K562 (cell line): Measurements from ENCODE around the gene AJAP1. TPM values are rescaled to one million over a fixed set of nuclear protein-coding genes. Genes with fewer than 3 reads are reported as not detected.

ENCODE experiments used
- ATAC-seq: fragments of 200-7000 bp; cut with Tn5 transposase; 3 replicates; pipeline ENCODE4 v1.9.1; 2020; ENCODE audit warnings: moderate library complexity
- BruUV-seq: library from RNA; stranded (reverse); fragments of 400-500 nt; replicated peaks from 2 replicates; lab custom pipeline; 2021; lab: Mats Ljungman, UMichigan
- CTCF ChIA-PET: fragments of 300-600 bp; formaldehyde crosslinking; extraction: SDS; loops from one replicate; lab custom pipeline; 2021; ENCODE audit warnings: low intra/inter-chr PET ratio; lab: Yijun Ruan, JAX
- POLR2A ChIA-PET: fragments of 300-600, 350-650 bp; sonication (Branson Sonifier 250); formaldehyde crosslinking; extraction: SDS; loops from one replicate; lab custom pipeline; 2021; ENCODE audit warnings: antibody characterized with exemption, inconsistent platforms; lab: Yijun Ruan, JAX
- DNase-seq, 4 experiments: peaks; one replicate each; pipeline versions ENCODE4 v3.0.0 to v3.0.0-alpha.2; 2011 to 2018; ENCODE audit warnings: low spot score in 3 of 4, mixed read lengths in 3 of 4; ENCODE audit errors: extremely low read depth in 1 of 4
- FAIRE-seq: peaks from 2 replicates; lab custom pipeline; 2011; peaks lifted over from hg19 to GRCh38; lab: Jason Lieb, UNC
- H2AFZ ChIP-seq: 2 replicates; pipeline ENCODE4 v1.6.0; 2011; ENCODE audit warnings: low read depth, low read length, control low read depth, inconsistent platforms
- H3K27ac ChIP-seq: fragments of 200-600 bp; 3 replicates; pipeline ENCODE4 v1.8.0; 2011; ENCODE audit warnings: low read depth, mild to moderate bottlenecking, control low read depth, inconsistent platforms, low read length, moderate library complexity, mixed read lengths; ENCODE audit errors: extremely low read depth
- H3K27me3 ChIP-seq, 2 experiments: fragments of 300-600 bp in 1 of 2; 2 replicates in 1 of 2; 3 replicates in 1 of 2; pipeline versions ENCODE4 v1.6.0 to v1.8.0; 2011; ENCODE audit warnings: inconsistent platforms in 2 of 2, low read length in 2 of 2, mild to moderate bottlenecking in 1 of 2, mixed read lengths in 1 of 2, moderate library complexity in 1 of 2; ENCODE audit not compliant: control insufficient read depth in 2 of 2, insufficient read depth in 2 of 2
- H3K36me3 ChIP-seq: fragments of 300-600 bp; 3 replicates; pipeline ENCODE4 v1.8.0; 2011; ENCODE audit warnings: mild to moderate bottlenecking, low read length, inconsistent platforms; ENCODE audit not compliant: control insufficient read depth, insufficient read depth
- H3K4me1 ChIP-seq, 2 experiments: fragments of 200-600 bp in 1 of 2; replicated peaks in 1 of 2; 2 replicates in 1 of 2; 3 replicates in 1 of 2; pipeline versions ENCODE4 v1.5.1 to v1.8.0; 2011; ENCODE audit warnings: inconsistent platforms in 2 of 2, low read length in 2 of 2, mild to moderate bottlenecking in 1 of 2, mixed read lengths in 1 of 2, moderate library complexity in 1 of 2; ENCODE audit not compliant: control insufficient read depth in 2 of 2, insufficient read depth in 2 of 2
- H3K4me2 ChIP-seq: 2 replicates; pipeline ENCODE4 v1.6.1; 2011; ENCODE audit warnings: low read length, control low read depth, inconsistent platforms, mixed read lengths; ENCODE audit not compliant: insufficient read depth
- H3K4me3 ChIP-seq: fragments of 200-600 bp; sonication (generic), shearing (Covaris generic); 2 replicates; pipeline ENCODE4 v1.5.1; 2016; ENCODE audit warnings: control low read depth, inconsistent platforms
- H3K79me2 ChIP-seq: fragments of 200-600 bp; 3 replicates; pipeline ENCODE4 v1.8.0; 2011; ENCODE audit warnings: low read length, inconsistent platforms; ENCODE audit not compliant: control insufficient read depth, insufficient read depth
- H3K9ac ChIP-seq, 2 experiments: 2 replicates each; pipeline versions ENCODE4 v1.6.0 to v1.6.1; 2011; ENCODE audit warnings: low read depth in 2 of 2, low read length in 2 of 2, control low read depth in 1 of 2, inconsistent platforms in 1 of 2, mild to moderate bottlenecking in 1 of 2, mixed read lengths in 1 of 2; ENCODE audit not compliant: insufficient read depth in 1 of 2
- H3K9me1 ChIP-seq: one replicate; pipeline ENCODE4 v1.6.0; 2011; ENCODE audit warnings: inconsistent platforms, mild to moderate bottlenecking, low read length, moderate library complexity; ENCODE audit not compliant: control insufficient read depth, insufficient read depth
- H3K9me3 ChIP-seq: replicated peaks from 2 replicates; pipeline ENCODE4 v1.5.1; 2011; ENCODE audit warnings: low read depth, low read length, inconsistent platforms; ENCODE audit not compliant: control insufficient read depth, insufficient read depth
- H4K20me1 ChIP-seq: replicated peaks from 2 replicates; pipeline ENCODE4 v1.6.1; 2011; ENCODE audit warnings: low read length, inconsistent platforms, mixed read lengths; ENCODE audit not compliant: control insufficient read depth, insufficient read depth
- CREM ChIP-seq: IDR thresholded peaks from 2 replicates; pipeline ENCODE4 v1.6.1; 2014; ENCODE audit warnings: antibody characterized with exemption, low read depth
- EP300 ChIP-seq: IDR thresholded peaks from 2 replicates; pipeline ENCODE4 v1.6.1; 2012; ENCODE audit warnings: low read length, improper control_type of control experiment
- FOXK2 ChIP-seq, 2 experiments: fragments of 450-650 bp; IDR thresholded peaks in 1 of 2; conservative IDR thresholded peaks in 1 of 2; 2 replicates each; pipeline ENCODE4 v1.6.1; 2016; ENCODE audit warnings: low read depth in 2 of 2, mild to moderate bottlenecking in 1 of 2
- LARP7 ChIP-seq: fragments of 450-650 bp; IDR thresholded peaks from 2 replicates; pipeline ENCODE4 v1.6.1; 2016
- RHOXF2B ChIP-seq: fragments of 250-450 bp; sonication (Bioruptor Pico); conservative IDR thresholded peaks from 2 replicates; pipeline ENCODE4 v1.5.1; 2021
- STAG1 ChIP-seq: sonication (generic); formaldehyde crosslinking; IDR thresholded peaks from 2 replicates; pipeline ENCODE4 v1.5.0; 2020; ENCODE audit warnings: missing genetic modification reagents, borderline replicate concordance
- ZNF224 ChIP-seq: sonication (generic); formaldehyde crosslinking; IDR thresholded peaks from 2 replicates; pipeline ENCODE4 v1.8.0; 2022; ENCODE audit warnings: mild to moderate bottlenecking, missing genetic modification reagents
- WGBS: fragments of 100-300 bp; shearing (Covaris generic); methylation state at CpG from one replicate; pipeline ENCODE4 v1.1.6; 2016; ENCODE audit warnings: low coverage, mixed read lengths; ENCODE audit not compliant: insufficient coverage; ENCODE audit errors: missing lambda C conversion rate; 5-methylcytosine and 5-hydroxymethylcytosine counted together
- in situ Hi-C: fragments of 300-500 bp; cut with MboI; formaldehyde crosslinking; loops from 4 replicates; pipeline ENCODE4 v1.15.0; 2018; ENCODE audit warnings: inconsistent platforms, mixed read lengths
- intact Hi-C: fragments of 100-400 bp; cut with micrococcal nuclease; formaldehyde crosslinking; loops from 2 replicates; pipeline ENCODE4 v1.14.2; 2022
- polyA plus RNA-seq, 8 experiments: library from polyadenylated mRNA; depleted of rRNA in 4 of 8; stranded (reverse) in 5 of 8; unstranded in 3 of 8; fragments of >200 nt; fragmentation: Nextera tagmentation in 2 of 8; fragmentation: Illumina TruSeq in 1 of 8; extraction: Ambion mirVana in 2 of 8; extraction: Trizol in 1 of 8; gene quantifications; 2 replicates each; pipeline versions ENCODE4 v1.2.1 to v1.2.3, GENCODE V29; 2011 to 2014; ENCODE audit warnings: inconsistent platforms in 1 of 8, missing spikeins in 1 of 8
- total RNA-seq, 7 experiments: library from RNA; depleted of rRNA in 6 of 7; stranded (reverse); fragments of >200 nt in 6 of 7; fragmentation: Illumina TruSeq in 2 of 7; extraction: Trizol in 2 of 7; gene quantifications; 2 replicates each; pipeline versions ENCODE4 v1.2.1 to v1.2.3, GENCODE V29; 2011 to 2021; ENCODE audit warnings: low replicate concordance in 1 of 7
- TF ChIP-seq, protein P1 (sequence below), 2 experiments: fragments of 450-650 bp in 1 of 2; sonication (generic) in 1 of 2; formaldehyde crosslinking in 1 of 2; IDR thresholded peaks; 2 replicates each; pipeline versions ENCODE4 v1.7.1 to v1.9.0; 2016 to 2022; ENCODE audit warnings: inconsistent platforms in 1 of 2, mild to moderate bottlenecking in 1 of 2, missing genetic modification reagents in 1 of 2
- TF ChIP-seq, protein P2 (sequence below), 2 experiments: fragments of 450-650 bp; IDR thresholded peaks; 2 replicates each; pipeline ENCODE4 v1.6.1; 2018; ENCODE audit warnings: mild to moderate bottlenecking in 2 of 2, low read depth in 1 of 2; ENCODE audit not compliant: partially characterized antibody in 2 of 2

Gene AJAP1
- total and polyA plus RNA-seq, 9 of the 15 experiments (the other 6 are each of a cell fraction or from before 2014, with no cell fraction given): not detected

DNA sequence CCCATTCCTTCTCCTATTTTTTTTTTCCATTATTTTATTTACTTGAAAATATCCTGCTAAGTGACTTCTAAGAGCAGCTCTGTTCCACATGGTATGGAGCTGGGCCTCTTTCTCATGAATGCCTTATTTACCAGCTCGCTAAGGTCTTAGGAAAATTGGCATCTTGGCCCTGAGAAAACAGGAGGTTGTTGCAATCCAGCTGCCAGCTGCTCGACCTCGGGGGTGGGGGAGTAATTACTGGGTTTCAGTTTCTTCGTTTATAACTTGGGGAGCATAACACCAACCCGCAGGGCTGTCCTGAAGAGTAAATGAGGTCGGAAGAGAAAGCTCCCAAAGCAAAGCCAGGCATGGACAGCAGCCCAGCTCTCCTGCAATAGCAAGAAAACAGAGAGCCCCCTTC, 176.3 kb downstream of the AJAP1 start:
- no peak overlapping the region for H3K4me3 ChIP-seq
- no peak for FAIRE-seq
- H3K9me1 ChIP-seq: no peaks in the 10 kb centered on the region
- ATAC-seq: no peak
- BruUV-seq: no TSS peak
- H3K9me3 ChIP-seq: no peaks in the 10 kb centered on the region
- no peak overlapping the region for H3K9ac ChIP-seq
- H3K4me2 ChIP-seq: no peak overlapping the region
- no peaks in the 10 kb centered on the region; a peak in 1 of 5 replicates for H3K27me3 ChIP-seq
- no peak overlapping the region for H3K27ac ChIP-seq
- H4K20me1 ChIP-seq: no peaks in the 10 kb centered on the region
- H3K4me1 ChIP-seq: no peaks in the 10 kb centered on the region
- no peaks in the 10 kb centered on the region for H3K79me2 ChIP-seq
- no peak for DNase-seq
- CTCF ChIA-PET: no interaction called here
- H3K36me3 ChIP-seq: no peaks in the 10 kb centered on the region
- in situ Hi-C loops (no loop called here), intact Hi-C loops (no loop called here)
- TF ChIP-seq, protein P1, sequence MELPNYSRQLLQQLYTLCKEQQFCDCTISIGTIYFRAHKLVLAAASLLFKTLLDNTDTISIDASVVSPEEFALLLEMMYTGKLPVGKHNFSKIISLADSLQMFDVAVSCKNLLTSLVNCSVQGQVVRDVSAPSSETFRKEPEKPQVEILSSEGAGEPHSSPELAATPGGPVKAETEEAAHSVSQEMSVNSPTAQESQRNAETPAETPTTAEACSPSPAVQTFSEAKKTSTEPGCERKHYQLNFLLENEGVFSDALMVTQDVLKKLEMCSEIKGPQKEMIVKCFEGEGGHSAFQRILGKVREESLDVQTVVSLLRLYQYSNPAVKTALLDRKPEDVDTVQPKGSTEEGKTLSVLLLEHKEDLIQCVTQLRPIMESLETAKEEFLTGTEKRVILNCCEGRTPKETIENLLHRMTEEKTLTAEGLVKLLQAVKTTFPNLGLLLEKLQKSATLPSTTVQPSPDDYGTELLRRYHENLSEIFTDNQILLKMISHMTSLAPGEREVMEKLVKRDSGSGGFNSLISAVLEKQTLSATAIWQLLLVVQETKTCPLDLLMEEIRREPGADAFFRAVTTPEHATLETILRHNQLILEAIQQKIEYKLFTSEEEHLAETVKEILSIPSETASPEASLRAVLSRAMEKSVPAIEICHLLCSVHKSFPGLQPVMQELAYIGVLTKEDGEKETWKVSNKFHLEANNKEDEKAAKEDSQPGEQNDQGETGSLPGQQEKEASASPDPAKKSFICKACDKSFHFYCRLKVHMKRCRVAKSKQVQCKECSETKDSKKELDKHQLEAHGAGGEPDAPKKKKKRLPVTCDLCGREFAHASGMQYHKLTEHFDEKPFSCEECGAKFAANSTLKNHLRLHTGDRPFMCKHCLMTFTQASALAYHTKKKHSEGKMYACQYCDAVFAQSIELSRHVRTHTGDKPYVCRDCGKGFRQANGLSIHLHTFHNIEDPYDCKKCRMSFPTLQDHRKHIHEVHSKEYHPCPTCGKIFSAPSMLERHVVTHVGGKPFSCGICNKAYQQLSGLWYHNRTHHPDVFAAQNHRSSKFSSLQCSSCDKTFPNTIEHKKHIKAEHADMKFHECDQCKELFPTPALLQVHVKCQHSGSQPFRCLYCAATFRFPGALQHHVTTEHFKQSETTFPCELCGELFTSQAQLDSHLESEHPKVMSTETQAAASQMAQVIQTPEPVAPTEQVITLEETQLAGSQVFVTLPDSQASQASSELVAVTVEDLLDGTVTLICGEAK (IDR thresholded peaks at IDR 0.05): no peak
- TF ChIP-seq, protein P1 (CRISPR knock-in tag; IDR thresholded peaks at IDR 0.05): no peak
- no peak for TF ChIP-seq CREM
- no peak for TF ChIP-seq STAG1 (CRISPR knock-in tag)
- TF ChIP-seq, protein P2, sequence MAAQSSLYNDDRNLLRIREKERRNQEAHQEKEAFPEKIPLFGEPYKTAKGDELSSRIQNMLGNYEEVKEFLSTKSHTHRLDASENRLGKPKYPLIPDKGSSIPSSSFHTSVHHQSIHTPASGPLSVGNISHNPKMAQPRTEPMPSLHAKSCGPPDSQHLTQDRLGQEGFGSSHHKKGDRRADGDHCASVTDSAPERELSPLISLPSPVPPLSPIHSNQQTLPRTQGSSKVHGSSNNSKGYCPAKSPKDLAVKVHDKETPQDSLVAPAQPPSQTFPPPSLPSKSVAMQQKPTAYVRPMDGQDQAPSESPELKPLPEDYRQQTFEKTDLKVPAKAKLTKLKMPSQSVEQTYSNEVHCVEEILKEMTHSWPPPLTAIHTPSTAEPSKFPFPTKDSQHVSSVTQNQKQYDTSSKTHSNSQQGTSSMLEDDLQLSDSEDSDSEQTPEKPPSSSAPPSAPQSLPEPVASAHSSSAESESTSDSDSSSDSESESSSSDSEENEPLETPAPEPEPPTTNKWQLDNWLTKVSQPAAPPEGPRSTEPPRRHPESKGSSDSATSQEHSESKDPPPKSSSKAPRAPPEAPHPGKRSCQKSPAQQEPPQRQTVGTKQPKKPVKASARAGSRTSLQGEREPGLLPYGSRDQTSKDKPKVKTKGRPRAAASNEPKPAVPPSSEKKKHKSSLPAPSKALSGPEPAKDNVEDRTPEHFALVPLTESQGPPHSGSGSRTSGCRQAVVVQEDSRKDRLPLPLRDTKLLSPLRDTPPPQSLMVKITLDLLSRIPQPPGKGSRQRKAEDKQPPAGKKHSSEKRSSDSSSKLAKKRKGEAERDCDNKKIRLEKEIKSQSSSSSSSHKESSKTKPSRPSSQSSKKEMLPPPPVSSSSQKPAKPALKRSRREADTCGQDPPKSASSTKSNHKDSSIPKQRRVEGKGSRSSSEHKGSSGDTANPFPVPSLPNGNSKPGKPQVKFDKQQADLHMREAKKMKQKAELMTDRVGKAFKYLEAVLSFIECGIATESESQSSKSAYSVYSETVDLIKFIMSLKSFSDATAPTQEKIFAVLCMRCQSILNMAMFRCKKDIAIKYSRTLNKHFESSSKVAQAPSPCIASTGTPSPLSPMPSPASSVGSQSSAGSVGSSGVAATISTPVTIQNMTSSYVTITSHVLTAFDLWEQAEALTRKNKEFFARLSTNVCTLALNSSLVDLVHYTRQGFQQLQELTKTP (IDR thresholded peaks at IDR 0.05; ENCODE audit: low read depth in 1 of 2, partially characterized antibody in 2 of 2): no peak
- TF ChIP-seq RHOXF2B (CRISPR knock-in tag): no peak
- no peak for TF ChIP-seq ZNF224 (CRISPR knock-in tag)
- TF ChIP-seq EP300: no peak
- no peak for TF ChIP-seq FOXK2 (conservative IDR thresholded peaks at IDR 0.05 in 1 of 2, IDR thresholded peaks at IDR 0.05 in 1 of 2; ENCODE audit: low read depth in 2 of 2)
- TF ChIP-seq LARP7: no peak
- 0% methylated on average over 6 of the region's 6 CpGs for WGBS
- POLR2A ChIA-PET: no interaction called here
- H2AFZ ChIP-seq: no peak overlapping the region
